HG03342 (cell line): ENCODE measurements around the gene ZNF593.

Source experiments
- ATAC-seq: cut with Tn5 transposase; IDR thresholded peaks from one replicate; pipeline ENCODE4 v1.9.1; 2021; ENCODE audit warnings: mild to moderate bottlenecking, moderate library complexity; ENCODE audit not compliant: unreplicated experiment

Gene ZNF593

DNA sequence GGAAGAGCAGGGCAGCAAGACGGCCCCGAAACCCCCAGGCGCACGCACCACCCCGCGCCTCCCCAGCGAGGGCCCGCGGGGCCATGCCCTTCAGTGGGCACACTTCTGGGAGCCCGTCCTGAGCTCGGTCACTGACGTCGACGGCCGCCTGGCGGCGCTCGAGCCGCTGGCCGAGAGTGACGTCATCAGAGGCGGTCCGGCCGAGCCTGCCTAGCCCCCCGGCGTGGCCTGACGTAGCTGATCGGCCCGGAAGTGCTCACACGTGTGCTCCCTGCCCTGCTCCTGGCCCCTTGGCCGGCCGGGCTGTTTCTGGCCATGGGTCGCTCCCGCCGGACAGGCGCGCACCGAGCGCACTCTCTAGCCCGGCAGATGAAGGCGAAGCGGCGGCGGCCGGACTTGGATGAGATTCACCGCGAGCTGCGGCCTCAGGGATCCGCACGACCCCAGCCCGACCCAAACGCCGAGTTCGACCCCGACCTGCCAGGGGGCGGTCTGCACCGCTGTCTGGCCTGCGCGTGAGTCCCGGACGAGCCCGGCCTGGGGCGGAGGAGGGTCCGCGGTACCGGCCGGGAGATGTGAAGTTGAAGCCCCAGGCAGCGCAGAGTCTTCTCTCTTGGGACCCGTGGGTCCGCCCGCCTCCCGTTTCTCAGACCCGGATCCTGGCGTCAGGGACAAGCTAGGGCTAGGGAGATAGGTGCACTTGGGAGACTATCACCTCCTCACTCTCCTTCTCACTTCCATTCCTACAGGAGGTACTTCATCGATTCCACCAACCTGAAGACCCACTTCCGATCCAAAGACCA is at the start of gene ZNF593:
Gene ZNF593 (plus strand): TSS at position 240 of the 803 bp plus-strand sequence. CDS start 76 bp downstream, at position 316.
- ATAC-seq, result peak; percentile 90

DNA sequence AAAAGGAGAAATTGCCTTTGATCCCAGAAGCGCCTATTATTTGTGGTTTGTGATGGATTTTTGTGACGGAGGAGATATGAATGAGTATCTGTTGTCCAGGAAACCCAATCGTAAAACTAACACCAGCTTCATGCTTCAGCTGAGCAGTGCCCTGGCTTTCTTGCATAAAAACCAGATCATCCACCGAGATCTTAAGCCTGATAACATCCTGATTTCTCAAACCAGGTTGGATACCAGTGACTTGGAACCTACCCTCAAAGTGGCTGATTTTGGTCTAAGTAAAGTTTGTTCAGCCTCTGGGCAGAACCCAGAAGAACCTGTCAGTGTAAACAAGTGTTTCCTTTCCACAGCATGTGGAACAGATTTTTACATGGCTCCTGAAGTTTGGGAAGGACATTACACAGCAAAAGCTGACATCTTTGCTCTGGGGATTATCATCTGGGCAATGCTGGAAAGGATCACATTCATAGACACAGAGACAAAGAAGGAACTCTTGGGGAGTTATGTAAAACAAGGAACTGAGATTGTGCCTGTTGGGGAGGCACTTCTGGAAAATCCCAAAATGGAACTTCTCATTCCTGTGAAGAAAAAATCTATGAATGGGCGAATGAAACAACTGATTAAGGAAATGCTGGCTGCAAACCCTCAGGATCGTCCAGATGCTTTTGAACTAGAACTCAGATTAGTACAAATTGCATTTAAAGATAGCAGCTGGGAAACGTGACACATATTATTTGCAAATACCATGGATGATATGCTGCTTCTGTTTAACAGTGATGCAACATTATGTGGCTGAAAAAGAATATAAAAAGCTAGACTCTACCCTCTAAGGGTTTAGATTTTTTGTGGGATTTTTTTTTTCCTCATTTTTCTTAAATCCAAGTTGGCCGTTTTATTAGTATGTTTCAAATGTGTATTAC is 47.6 kb upstream of the ZNF593 start:
- ATAC-seq, result no peak

DNA sequence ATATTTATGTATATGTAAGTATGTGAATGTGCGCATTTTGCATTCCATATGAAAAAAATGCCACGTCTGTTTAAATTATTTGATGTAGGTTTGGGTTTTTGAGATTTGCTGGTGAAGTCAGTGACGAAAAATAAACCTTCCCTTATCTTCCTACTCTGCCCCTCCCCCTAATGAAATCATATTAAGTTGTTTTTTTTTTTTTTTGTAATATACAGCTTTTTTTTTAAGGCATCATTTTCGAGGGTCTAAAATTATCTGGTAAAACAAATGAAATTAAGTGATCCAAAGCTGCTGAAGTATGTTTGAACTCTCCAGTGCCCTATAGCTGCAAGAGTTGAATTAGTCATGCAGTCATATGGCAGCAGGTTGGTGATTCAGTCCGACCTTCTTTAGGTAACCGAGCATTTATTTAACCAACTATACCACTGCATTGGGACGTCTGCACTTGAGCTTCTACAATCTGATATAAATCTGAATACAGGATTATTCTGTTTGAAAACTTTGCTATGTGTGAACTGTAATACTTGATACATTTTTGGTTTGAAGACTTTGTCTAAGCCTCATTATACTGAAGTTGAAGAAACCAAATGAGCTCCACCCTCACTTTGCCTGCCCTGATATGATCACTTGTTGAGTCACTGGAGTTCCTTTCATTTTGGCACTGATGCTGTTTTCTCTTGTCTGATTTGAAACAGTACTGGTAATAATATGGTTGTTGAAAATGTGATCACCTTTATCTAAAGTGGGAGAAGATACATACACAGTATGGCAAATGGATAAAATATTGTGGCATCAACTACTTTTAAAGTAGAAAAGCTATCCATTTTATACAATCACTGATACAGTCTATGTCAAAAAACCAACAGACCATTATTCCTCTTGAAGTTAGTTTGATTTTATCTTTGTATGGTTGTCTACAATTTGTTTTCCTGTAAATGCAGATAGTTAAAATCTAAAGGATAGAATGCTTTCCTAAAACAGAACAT is 46.4 kb upstream of the ZNF593 start:
- ATAC-seq, result no peak

DNA sequence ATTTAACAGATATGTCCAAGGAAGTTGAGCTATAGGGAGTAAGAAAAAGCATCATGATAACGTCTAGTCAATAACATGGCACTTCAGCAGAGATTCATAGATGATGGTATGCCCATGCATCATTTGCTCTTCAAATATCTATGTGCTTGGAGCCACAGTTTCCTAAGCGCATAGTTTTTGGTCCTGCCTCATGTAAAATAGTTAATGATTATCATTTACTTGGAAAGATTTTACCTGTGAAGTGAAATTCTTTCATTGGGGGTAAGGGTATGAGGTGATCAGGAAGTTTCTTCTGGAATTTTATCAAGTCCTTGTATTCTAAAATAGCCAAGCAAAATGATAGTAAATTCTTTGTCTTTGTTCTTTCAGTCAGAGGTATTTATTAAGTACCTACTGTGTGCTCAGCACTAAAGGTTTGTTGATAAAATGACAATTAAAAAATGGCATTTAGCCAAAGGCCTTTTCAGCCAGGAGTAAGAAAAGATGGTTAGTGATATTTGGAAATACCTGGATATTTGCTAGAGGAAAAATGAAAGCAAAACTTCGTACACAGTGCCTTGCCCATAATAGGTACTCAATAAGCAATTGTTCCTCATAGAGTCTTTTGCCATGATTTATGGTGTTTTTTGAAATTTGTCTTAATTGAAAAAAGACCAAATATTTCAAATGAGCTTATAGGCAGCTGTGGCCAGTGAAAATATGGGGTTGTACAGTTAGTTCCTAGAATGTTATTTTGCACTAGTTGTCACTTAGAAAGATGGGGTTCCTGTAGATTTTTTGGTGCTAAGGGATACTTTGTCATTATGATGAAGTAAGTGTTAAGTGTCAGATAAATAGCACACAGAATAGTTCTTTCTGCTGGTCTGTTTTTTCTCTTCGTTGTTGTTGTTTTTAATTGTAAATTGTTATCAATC is 45.0 kb upstream of the ZNF593 start:
- ATAC-seq, result no peak

DNA sequence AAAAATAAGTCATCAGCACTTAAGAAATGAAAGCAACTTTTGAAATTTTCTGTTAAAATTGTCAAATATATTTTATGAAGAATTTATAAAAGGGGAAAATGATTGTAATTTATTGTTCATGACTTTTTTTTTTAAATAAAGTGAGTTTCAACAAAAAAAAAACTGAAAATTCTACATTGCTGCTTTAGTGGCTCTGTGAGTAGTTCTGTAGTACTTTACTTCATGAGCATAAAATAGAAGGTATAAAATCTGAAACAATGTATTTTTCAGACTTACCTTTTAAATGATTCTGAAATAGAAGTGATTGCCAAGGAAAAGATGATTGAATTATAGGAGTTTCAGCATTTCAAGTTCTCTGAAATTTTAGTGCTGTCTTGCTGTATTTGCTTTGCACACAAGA is 44.3 kb upstream of the ZNF593 start:
- no peak for ATAC-seq

DNA sequence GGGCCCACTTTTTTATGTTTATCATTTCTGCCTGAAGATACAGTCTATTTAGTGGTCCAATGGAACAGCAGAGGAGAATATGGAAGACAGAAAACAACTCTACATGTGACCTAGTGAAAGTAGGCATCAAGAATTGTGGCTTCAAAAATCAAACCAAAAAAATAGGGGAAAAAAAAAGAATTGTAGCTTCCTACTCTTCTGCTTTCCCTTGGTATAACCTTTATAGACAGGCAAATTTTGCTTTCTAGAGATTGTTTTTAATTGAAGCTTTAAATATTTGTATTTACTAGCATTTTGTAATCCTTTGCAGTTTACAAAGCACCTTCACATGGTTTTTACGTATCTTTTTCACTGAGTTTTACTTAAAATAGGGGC is 43.8 kb upstream of the ZNF593 start:
- ATAC-seq, result no peak

DNA sequence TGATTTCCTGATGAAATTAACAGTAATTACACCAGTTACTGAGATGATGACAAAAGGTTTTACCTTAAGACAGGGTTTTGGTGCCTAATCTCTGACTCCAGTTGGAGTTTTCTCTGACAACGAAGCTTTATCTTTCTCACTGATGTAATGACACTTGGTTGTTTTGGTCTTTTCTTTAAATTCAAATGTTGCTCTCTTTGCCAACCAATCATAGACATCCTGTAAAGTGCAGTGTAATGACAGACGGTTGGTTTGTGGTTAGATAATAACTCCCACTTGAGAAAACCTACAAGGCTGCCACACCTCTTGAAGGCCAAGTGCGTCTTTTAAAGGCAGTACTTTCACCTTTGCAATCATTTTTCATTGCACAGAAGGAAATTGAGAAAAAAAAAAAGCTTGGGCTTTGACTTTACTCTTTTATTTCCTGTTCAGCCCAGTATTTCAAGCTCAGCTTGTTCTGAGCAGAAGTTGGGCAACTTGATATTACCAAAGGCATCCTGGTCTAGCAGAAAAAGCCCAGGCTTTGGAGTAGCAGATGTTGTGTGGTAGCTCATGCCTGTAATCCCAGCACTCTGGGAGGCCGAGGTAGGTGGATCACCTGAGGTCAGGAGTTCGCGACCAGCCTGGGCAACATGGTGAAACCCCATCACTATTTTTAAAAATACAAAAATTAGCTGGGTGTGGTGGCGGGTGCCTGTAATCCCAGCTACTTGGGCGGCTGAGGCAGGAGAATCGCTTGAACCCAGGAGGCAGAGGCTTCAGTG is 43.2 kb upstream of the ZNF593 start:
- no peak for ATAC-seq

DNA sequence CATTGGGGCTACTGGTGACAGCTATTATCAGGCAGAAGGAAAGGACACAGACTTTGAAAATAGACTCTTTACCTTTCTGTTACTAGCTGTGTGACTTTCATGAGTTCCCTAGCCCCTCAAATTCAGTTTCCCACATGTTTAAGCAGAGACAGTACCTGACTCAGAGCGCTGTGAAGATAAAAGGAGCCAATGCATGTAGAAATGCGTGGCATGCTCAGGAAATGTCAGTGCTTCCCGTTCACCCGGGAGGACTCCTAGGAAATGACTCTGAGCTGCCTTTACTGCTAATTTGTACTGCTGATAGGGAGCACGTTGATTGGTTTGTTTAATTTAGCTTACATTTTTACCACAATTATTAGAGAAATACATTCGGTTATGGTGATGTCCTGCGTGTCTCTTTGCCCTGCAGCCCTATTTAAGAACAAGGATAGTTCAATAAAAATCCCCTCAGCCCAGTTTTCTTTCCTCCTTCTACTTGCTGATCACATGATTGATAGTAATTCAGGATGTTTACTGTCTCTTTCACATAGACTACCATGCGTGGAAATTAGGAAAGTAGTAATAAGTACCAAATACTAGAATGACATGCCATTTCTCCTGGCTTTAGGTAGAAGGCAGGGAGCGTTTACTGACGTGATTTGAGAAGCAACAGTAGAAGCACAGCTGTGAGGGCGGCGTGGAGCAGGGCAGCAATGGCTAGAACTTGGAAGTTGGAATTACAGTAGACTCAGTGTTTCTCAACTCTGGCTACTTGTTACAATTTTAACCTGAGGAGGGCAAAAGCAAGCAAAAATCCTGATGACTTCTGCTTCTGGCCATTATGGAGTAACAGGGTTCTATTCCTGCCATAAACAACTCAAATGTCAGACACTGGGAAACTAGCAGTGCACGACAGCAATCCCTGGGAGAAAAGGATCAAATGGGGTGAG is 42.2 kb upstream of the ZNF593 start:
- no peak for ATAC-seq

DNA sequence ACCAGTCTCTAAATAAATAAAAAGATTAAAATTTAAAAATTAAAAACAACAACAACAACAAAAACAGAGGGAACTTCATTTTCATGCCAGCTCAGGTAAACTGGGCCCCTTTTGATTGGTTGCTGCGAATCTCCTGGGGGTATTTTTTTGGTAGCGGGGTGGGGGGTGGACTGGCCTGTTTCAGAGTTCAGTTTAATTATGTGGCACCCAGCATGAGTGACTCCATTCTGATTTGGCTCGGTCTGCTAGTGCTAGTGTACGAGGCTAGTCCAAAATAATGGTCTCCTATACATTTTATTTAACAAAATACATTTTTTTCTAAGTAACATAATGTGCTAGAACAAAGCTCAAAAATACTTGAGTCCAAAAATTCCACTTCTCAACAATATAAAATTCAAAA is 39.9 kb upstream of the ZNF593 start:
- ATAC-seq, result no peak

DNA sequence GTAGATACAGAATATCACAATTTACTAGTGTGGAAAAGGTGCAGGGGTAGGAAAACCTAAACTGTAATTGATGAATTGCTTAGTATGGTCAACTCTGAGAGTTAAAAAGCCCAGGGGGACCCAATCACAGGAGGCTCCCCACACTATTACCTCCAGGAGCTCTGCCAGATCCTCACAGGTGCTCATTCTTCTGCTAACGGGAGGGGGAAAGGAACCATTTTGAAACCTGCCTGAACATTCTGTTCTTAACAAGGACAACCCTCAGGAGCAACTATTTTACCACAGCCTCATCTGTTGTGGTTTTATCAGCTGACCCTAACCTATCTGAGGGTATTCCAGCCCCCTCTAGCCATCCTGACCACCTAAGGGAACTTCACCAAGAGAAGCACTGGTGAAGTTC is 39.0 kb upstream of the ZNF593 start:
- no peak for ATAC-seq

DNA sequence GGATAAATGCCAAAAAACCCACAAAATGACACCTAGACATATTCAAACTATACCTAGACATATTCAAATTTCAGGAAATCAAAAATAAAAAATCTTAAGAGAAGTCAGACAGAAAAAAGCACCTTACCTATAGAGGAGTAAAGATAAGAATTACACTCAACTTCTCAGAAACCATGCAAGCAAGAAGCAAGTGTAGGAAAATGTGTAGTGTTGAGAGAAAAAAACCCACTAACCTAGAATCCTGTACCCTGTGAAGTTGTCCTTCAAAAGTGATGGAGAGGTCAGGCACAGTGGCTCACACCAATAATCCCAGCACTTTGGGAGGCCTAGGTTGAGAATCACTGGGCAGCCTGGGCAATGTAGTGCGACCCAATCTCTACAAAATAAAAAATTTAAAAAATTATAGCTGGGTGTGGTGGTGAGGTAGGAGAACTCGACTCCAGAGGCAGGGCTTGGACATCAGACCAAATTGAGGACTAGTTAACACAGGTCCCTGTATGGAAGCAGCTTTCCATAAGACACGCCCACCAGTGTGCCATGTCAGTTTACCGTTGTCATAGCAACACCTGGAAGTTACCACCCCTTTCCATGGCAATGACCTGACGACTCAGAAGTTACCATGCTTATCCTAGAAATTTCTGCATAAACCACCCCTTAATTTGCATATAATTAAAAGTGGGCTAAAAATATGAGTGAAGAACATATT is 37.4 kb upstream of the ZNF593 start:
- no peak for ATAC-seq

DNA sequence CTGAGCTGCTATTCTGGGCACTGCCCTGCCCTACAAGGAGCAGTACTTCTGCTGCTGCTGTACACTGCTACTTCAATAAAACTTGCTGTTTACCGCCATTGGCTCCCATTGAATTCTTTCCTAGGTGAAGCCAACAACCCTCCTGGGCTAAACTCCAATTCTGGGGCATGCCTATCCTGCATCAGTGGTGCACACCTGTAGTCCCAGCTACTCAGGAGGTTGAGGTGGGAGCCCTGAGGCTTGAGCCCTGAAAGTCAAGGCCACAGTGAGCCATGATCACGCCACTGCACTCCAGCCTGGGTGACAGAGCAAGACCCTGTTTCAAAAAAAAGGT is 36.9 kb upstream of the ZNF593 start:
- no peak for ATAC-seq

DNA sequence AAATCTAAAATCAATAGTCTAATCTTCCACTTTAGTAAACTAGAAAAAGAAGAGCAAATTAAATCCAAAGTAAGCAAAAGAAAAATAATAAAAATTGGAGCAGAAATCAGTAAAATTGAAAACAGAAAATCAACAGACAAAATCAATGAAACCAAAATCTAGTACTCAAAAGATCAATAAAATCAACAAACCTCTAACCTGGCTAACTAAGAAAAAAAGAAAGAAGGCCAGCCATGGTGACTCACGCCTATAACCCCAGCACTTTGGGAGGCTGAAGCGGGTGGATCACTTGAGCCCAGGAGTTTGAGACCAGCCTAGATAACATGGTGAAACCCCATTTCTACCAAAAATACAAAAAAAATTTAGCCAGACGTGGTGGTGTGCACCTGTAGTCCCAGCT is 35.2 kb upstream of the ZNF593 start:
- ATAC-seq, result no peak

DNA sequence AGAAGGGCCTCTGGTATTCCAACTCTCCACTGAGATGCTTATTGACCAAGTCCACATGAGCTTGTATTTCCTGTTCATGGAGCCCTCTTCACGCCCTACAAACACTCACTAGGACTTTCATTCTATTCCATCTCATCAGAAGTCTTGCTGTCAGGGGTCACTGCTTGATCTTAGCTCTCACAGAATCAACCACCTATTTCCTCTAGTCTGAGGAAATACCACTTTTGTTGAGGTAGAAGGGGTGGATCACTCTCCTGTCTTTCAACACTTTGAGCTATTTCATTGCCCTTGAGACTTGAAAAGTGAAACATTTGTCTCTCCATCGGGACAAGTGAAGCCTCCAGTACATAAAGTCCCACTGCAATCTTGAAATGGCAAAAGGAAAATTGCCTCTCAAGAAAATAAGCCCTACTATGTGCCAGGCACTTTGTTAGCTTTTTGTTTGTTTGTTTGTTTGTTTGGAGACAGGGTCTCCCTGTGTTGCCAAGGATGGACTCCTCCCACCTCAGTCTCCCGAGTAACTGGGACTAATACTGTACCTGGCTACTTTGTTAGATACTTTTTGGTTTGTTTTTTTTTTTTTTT is 30.6 kb upstream of the ZNF593 start:
- no peak for ATAC-seq

DNA sequence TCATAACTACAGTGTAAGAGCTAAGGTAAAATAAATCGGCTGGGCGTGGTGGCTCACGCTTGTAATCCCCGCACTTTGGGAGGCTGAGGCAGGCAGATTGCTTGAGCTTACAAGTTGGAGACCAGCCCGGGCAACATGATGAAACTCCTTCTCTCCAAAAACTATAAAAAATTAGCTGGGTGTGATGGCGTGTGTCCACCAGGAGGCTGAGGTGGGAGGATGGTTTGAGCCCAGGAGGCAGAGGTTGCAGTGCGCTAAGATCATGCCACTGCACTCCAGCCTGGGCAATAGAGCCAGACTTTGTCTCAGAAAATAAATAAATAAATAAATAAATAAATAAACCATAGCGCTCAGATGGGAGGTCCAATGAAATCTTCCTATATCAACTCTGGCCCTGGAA is 27.5 kb upstream of the ZNF593 start:
- ATAC-seq, result no peak

DNA sequence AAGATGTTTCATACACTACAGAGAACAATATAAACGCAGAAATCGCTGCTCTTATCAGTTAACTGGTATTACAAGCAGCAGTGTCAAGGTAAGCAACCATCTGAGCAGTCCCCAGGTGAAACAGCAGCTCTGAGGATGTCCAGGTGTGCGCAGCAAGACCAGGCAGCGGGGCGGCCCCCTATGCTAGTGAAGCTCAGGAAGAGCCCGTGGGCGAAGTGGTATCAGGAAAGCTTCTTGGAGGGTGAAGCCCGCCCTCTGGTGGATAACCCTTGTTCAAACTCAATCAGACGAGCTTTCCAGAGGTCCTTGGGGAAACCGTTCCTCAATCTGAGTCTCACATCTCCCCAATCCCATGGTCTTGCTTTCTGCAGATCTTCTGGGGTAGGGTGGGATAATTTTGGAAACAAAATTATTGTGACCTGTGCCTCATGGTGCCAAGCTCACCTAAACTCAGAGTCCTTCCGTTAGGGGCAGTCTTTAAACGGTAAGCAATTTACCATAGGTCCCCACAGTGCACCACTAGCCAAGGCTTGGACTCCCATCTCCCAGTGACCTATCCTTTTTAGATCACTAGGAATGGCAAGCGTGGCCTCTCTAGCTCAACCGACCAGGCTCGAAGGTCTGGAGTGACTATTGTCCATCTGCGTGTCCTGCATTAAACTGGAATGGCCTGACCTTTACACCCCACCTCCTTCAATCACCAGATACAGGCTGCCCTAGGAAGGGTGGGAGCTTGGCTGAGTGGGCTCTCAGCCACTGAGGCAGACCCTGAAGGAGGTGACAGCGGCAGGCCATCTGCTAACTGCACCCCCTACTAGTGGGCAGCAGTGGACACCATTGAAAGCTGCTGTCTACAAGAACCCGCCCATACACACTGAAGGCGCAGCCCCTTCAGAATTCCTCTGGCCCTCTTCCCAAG is 24.4 kb upstream of the ZNF593 start:
- no peak for ATAC-seq
